ENCODE results near the gene VPS4A.
"Not testable (repeated sequence)": the region's sequence is repeated elsewhere in the genome, so short reads cannot be mapped to it uniquely, and the experiment has no call there.

Gene VPS4A

GRCh38 chr16:69327585-69328310 is 16.6 kb downstream of the VPS4A start:
- ATAC-seq (no peak), DNase-seq (no peak)

- ATAC-seq (no peak), DNase-seq (no peak)
Observed at GRCh38 chr16:69328854-69329316, 17.7 kb downstream of the VPS4A start.

- DNase-seq, result peak; percentile 50
- ATAC-seq, result peak; percentile 41
Observed at GRCh38 chr16:69329369-69330285, 18.5 kb downstream of the VPS4A start.

GRCh38 chr16:69330286-69331109 is 19.3 kb downstream of the VPS4A start, which contains the start of gene PDF:
PDF (minus strand) TSS chr16:69330588; CDS start chr16:69330570, 18 bp downstream.
- DNase-seq (peak; percentile 91), ATAC-seq (peak; percentile 98)

GRCh38 chr16:69334696-69335095 is 23.5 kb downstream of the VPS4A start:
- no peak for DNase-seq
- ATAC-seq, result no peak

- peak; percentile 65 for DNase-seq
- no peak for ATAC-seq
Observed at GRCh38 chr16:69338557-69339288, 27.6 kb downstream of the VPS4A start.

- DNase-seq, result peak; percentile 94
- peak; percentile 95 for ATAC-seq
Observed at GRCh38 chr16:69339289-69340094, 28.3 kb downstream of the VPS4A start, which contains the start of the genes COG8 and NIP7. COG8 (minus strand) TSS chr16:69339564; CDS start chr16:69339552, 12 bp downstream. NIP7 (plus strand) TSS chr16:69339772; CDS start chr16:69339830, 58 bp downstream.

GRCh38 chr16:69340095-69340644 is 29.0 kb downstream of the VPS4A start:
- DNase-seq (peak; percentile 42), ATAC-seq (peak; percentile 0)

- no peak for ATAC-seq
Observed at GRCh38 chr16:69344171-69344570, 33.0 kb downstream of the VPS4A start.

GRCh38 chr16:69345923-69346322 is 34.8 kb downstream of the VPS4A start:
- DNase-seq (no peak), ATAC-seq (no peak)

More at GRCh38 chr16:69344171-69344570, 33.0 kb downstream of the VPS4A start:
- no peak for DNase-seq

- DNase-seq (no peak), ATAC-seq (no peak)
Observed at GRCh38 chr16:69346683-69347082, 35.5 kb downstream of the VPS4A start.

- DNase-seq, result no peak
Observed at GRCh38 chr16:69348222-69348621, 37.1 kb downstream of the VPS4A start.

GRCh38 chr16:69349536-69349935 is 38.4 kb downstream of the VPS4A start:
- no peak for DNase-seq

More at GRCh38 chr16:69348222-69348621, 37.1 kb downstream of the VPS4A start:
- ATAC-seq, result no peak

GRCh38 chr16:69350536-69351133 is 39.5 kb downstream of the VPS4A start:
- DNase-seq (no peak), ATAC-seq (no peak)

More at GRCh38 chr16:69349536-69349935, 38.4 kb downstream of the VPS4A start:
- ATAC-seq, result no peak

- ATAC-seq, result no peak
- DNase-seq, result no peak
Observed at GRCh38 chr16:69351309-69352027, 40.3 kb downstream of the VPS4A start, which contains the start of gene TMED6. TMED6 (minus strand) TSS chr16:69351786; CDS start chr16:69351753, 33 bp downstream.

- not testable (repeated sequence) for ATAC-seq, DNase-seq
Observed at GRCh38 chr16:69360070-69360469, 48.9 kb downstream of the VPS4A start.

GRCh38 chr16:69363281-69363717 is 52.1 kb downstream of the VPS4A start:
- ATAC-seq (no peak), DNase-seq (no peak)

- no peak for DNase-seq
- no peak for ATAC-seq
Observed at GRCh38 chr16:69364088-69364487, 52.9 kb downstream of the VPS4A start.

Data from stimulated activated naive CD8-positive, alpha-beta T cell treated with anti-CD3 and anti-CD28 coated beads, Interleukin-15, Interleukin-2, amounts not matched to agents 100 U/mL and 50 U/mL, for 24 hours (primary cell).